ENCODE data around the gene LGALS3.

Gene LGALS3

DNA sequence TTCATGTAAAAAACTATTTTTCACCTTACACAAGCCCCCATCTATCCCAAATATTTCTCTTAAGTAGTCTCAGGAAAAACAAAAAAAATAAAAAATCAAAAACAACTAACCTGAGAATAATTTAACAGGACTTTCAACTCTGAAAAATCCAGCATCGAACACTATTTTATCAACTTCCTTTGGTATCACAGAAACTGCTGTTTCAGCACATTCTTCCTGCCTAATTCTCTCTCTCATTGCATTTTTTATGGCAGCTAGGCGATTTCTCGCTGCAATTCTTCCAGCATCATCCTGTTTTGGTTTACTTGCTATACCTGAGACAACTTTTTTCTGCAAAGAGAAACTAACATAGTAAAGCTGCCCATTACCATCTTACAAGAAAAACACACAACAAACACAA lies 29.4 kb downstream of the LGALS3 start:
- TF ChIP-seq, protein P1, sequence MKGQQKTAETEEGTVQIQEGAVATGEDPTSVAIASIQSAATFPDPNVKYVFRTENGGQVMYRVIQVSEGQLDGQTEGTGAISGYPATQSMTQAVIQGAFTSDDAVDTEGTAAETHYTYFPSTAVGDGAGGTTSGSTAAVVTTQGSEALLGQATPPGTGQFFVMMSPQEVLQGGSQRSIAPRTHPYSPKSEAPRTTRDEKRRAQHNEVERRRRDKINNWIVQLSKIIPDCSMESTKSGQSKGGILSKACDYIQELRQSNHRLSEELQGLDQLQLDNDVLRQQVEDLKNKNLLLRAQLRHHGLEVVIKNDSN (IDR thresholded peaks at IDR 0.05): no peak
- TF ChIP-seq CEBPB (IDR thresholded peaks at IDR 0.05): no peak
- TF ChIP-seq EP300 (IDR thresholded peaks at IDR 0.05; ENCODE audit: borderline replicate concordance): no peak
- TF ChIP-seq, protein P2, sequence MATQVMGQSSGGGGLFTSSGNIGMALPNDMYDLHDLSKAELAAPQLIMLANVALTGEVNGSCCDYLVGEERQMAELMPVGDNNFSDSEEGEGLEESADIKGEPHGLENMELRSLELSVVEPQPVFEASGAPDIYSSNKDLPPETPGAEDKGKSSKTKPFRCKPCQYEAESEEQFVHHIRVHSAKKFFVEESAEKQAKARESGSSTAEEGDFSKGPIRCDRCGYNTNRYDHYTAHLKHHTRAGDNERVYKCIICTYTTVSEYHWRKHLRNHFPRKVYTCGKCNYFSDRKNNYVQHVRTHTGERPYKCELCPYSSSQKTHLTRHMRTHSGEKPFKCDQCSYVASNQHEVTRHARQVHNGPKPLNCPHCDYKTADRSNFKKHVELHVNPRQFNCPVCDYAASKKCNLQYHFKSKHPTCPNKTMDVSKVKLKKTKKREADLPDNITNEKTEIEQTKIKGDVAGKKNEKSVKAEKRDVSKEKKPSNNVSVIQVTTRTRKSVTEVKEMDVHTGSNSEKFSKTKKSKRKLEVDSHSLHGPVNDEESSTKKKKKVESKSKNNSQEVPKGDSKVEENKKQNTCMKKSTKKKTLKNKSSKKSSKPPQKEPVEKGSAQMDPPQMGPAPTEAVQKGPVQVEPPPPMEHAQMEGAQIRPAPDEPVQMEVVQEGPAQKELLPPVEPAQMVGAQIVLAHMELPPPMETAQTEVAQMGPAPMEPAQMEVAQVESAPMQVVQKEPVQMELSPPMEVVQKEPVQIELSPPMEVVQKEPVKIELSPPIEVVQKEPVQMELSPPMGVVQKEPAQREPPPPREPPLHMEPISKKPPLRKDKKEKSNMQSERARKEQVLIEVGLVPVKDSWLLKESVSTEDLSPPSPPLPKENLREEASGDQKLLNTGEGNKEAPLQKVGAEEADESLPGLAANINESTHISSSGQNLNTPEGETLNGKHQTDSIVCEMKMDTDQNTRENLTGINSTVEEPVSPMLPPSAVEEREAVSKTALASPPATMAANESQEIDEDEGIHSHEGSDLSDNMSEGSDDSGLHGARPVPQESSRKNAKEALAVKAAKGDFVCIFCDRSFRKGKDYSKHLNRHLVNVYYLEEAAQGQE (IDR thresholded peaks at IDR 0.05; ENCODE audit: low read depth): no peak
- TF ChIP-seq FOXM1 (IDR thresholded peaks at IDR 0.05; ENCODE audit: borderline replicate concordance, low read depth): no peak
- TF ChIP-seq TCF12 (IDR thresholded peaks at IDR 0.05; ENCODE audit: low read depth): no peak
- no peak for TF ChIP-seq ZBTB7A (IDR thresholded peaks at IDR 0.05; ENCODE audit: low read depth)
- no peak for TF ChIP-seq CREB1 (IDR thresholded peaks at IDR 0.05; ENCODE audit: low read depth)
- TF ChIP-seq, protein P3, sequence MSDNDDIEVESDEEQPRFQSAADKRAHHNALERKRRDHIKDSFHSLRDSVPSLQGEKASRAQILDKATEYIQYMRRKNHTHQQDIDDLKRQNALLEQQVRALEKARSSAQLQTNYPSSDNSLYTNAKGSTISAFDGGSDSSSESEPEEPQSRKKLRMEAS (IDR thresholded peaks at IDR 0.05): no peak
- TF ChIP-seq NFIC (IDR thresholded peaks at IDR 0.05): no peak
- no peak for TF ChIP-seq TEAD4 (IDR thresholded peaks at IDR 0.05)
- TF ChIP-seq TAF1 (IDR thresholded peaks at IDR 0.05; ENCODE audit: low read depth): no peak

DNA sequence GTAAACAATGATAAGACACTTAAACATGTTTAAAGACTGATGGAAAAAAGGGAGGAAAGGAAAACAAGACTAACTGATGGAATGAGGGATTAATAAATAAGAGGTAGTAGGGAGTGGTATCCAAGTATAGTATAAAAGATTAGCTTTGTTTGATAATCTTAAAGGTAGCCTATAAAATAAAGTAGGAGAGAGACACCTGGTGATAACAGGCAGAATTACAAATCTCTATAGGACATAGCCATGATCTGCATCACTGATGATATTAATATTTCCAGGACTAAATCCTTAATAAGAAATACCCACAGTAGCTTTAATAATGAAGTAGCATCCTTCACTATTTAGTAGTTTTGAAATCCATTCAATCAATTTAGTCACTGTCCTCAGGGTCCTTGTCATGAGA lies 31.9 kb downstream of the LGALS3 start:
- no peak for TF ChIP-seq TCF12 (IDR thresholded peaks at IDR 0.05; ENCODE audit: low read depth)
- TF ChIP-seq NFIC (IDR thresholded peaks at IDR 0.05): no peak
- TF ChIP-seq, protein P3 (IDR thresholded peaks at IDR 0.05): no peak
- peak; percentile 63 for TF ChIP-seq RAD21 (IDR thresholded peaks at IDR 0.05; ENCODE audit: low read depth)
- TF ChIP-seq TEAD4 (IDR thresholded peaks at IDR 0.05): no peak
- TF ChIP-seq FOXM1 (IDR thresholded peaks at IDR 0.05; ENCODE audit: borderline replicate concordance, low read depth): no peak

DNA sequence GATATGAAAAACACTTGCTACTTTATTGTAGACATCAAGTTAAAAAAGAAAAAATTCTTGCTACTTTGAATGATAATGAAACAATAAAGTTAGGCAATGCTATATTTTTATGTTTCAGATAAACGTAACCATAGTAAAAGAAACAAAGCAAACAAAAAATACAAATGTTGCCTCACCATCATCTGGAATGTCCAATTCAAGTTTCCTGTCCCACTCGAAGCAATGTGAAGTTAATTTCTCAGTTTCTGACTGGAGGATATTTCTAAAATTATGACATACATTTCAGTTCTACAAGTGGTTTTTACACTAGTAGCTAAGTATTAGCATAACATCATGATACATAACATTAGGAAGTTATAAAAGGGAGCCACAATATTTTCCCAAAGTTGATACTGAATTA lies 41.5 kb downstream of the LGALS3 start:
- TF ChIP-seq EGR1 (IDR thresholded peaks at IDR 0.05): no peak
- TF ChIP-seq, protein P3 (IDR thresholded peaks at IDR 0.05): no peak
- no peak for TF ChIP-seq CREB1 (IDR thresholded peaks at IDR 0.05; ENCODE audit: low read depth)

DNA sequence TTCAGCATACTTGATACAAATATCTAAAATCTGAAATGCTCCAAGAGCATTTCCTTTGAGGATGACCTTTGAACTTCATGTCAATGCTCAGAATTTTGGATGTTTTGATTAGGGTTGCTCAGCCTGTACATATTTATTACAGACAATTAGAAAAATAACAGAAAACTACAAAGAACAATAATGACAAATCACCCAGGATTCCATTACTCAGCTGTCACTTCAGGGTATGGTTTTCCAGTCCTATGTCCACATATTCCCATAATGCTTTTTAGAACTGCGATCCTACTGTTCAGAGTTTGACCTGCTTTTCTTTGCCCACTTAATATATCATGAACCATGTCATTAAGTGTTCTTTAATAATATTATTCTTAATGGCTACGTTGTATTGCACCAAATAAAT lies 51.0 kb downstream of the LGALS3 start:
- TF ChIP-seq NFIC (IDR thresholded peaks at IDR 0.05): no peak
- TF ChIP-seq EP300 (IDR thresholded peaks at IDR 0.05; ENCODE audit: borderline replicate concordance): no peak
- TF ChIP-seq RAD21 (IDR thresholded peaks at IDR 0.05; ENCODE audit: low read depth): no peak
- TF ChIP-seq FOXM1 (IDR thresholded peaks at IDR 0.05; ENCODE audit: borderline replicate concordance, low read depth): no peak
- no peak for TF ChIP-seq YY1 (IDR thresholded peaks at IDR 0.05; ENCODE audit: low read depth)
- TF ChIP-seq ZBTB7A (IDR thresholded peaks at IDR 0.05; ENCODE audit: low read depth): no peak

DNA sequence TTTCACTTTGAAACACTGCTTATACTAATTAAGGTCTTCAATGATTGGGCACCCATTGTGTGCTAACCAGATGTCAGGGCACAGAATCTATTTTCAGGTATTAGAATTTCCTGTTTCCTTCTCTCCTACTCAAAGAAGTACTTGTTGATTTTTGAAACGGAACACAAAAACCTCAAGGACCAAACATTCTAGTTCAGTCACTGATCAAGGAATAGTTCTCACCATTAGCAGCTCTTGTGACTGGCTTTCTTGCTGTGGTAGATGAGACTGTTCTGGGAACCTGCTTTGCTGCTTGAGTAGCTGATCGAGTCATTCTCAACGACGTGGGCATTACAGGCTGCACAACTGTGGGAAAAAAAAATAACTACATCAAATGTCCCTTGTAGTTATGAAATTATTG lies 51.4 kb downstream of the LGALS3 start:
- TF ChIP-seq, protein P2 (IDR thresholded peaks at IDR 0.05; ENCODE audit: low read depth): no peak
- TF ChIP-seq YY1 (IDR thresholded peaks at IDR 0.05; ENCODE audit: low read depth): no peak
- TF ChIP-seq NFIC (IDR thresholded peaks at IDR 0.05): no peak
- no peak for TF ChIP-seq EGR1 (IDR thresholded peaks at IDR 0.05)
- TF ChIP-seq EP300 (IDR thresholded peaks at IDR 0.05; ENCODE audit: borderline replicate concordance): no peak
- TF ChIP-seq, protein P1 (IDR thresholded peaks at IDR 0.05): no peak
- no peak for TF ChIP-seq TEAD4 (IDR thresholded peaks at IDR 0.05)
- no peak for TF ChIP-seq ZBTB7A (IDR thresholded peaks at IDR 0.05; ENCODE audit: low read depth)
- TF ChIP-seq FOXM1 (IDR thresholded peaks at IDR 0.05; ENCODE audit: borderline replicate concordance, low read depth): no peak
- no peak for TF ChIP-seq CEBPB (IDR thresholded peaks at IDR 0.05)
- TF ChIP-seq TCF12 (IDR thresholded peaks at IDR 0.05; ENCODE audit: low read depth): no peak
- TF ChIP-seq, protein P3 (IDR thresholded peaks at IDR 0.05): no peak
- no peak for TF ChIP-seq RAD21 (IDR thresholded peaks at IDR 0.05; ENCODE audit: low read depth)
- TF ChIP-seq TAF1 (IDR thresholded peaks at IDR 0.05; ENCODE audit: low read depth): no peak

DNA sequence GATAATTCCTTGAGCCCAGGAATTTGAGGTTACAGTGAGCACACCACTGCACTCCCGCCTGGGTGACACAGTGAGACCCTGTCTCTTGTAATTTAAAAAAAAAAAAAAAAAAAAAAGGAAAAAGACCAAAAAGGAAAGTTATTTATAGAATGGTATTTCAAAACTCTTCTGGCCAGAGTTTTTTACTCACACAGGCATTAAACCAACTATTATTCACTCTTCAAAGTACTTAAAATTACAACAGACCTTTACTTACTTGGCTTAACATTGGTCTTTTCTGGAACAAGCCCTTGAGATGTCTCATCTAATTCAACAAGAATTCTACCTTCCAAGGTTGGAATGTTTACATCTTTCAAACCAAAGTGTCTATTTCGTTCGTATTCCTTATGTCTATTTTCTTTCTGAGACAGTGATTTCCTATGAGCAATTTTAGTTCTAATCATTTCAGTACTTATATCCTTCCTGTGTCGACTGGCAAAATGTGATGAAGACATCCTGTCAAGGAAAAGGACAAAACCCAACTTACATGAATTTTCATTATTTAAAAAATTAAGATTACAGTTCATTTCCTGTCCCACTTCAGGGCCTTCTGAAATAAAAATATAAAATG lies 59.7 kb downstream of the LGALS3 start:
- no peak for TF ChIP-seq YY1 (IDR thresholded peaks at IDR 0.05; ENCODE audit: low read depth)
- TF ChIP-seq ZBTB7A (IDR thresholded peaks at IDR 0.05; ENCODE audit: low read depth): no peak

Data from Ishikawa (cell line).